ENCODE measurements around the gene ACOT12. TPM values are rescaled to one million over a fixed set of nuclear protein-coding genes. Genes with fewer than 3 reads are reported as not detected.

ACOT12 gene
- polyA plus RNA-seq, 1 donor (not counting 4 experiments of a cell fraction or from before 2014, with no cell fraction given), result not detected

DNA sequence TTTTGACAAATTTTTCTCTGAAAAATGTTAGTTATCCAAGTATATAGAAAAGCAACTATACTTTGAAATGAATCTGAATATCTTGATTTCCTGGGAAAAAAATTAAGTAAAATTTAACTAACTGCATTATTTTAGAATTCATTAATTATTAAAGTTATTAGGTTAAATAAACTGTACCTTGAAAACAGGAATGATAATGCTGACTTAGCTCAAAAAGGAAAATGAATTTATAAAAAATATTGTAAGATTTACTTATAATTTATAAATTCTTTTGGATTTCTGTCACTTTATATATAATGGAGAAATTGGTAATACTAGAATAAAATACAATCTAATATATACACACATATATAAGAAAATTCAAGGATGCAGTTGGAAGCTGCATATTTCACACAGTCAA lies 36.1 kb upstream of the ACOT12 start:
- H3K79me2 ChIP-seq (ENCODE audit: control insufficient read depth, insufficient read depth, low read length), result no peaks in the 10 kb centered on the region
- H2AFZ ChIP-seq (ENCODE audit: control insufficient read depth, low read length), result no peak overlapping the region
- H3K4me2 ChIP-seq (ENCODE audit: control insufficient read depth, extremely low read depth, insufficient read depth, low read depth, low read length), result no peak overlapping the region
- H3K27ac ChIP-seq (ENCODE audit: control insufficient read depth, insufficient read depth, low read length), result no peak overlapping the region
- TF ChIP-seq, protein P1, sequence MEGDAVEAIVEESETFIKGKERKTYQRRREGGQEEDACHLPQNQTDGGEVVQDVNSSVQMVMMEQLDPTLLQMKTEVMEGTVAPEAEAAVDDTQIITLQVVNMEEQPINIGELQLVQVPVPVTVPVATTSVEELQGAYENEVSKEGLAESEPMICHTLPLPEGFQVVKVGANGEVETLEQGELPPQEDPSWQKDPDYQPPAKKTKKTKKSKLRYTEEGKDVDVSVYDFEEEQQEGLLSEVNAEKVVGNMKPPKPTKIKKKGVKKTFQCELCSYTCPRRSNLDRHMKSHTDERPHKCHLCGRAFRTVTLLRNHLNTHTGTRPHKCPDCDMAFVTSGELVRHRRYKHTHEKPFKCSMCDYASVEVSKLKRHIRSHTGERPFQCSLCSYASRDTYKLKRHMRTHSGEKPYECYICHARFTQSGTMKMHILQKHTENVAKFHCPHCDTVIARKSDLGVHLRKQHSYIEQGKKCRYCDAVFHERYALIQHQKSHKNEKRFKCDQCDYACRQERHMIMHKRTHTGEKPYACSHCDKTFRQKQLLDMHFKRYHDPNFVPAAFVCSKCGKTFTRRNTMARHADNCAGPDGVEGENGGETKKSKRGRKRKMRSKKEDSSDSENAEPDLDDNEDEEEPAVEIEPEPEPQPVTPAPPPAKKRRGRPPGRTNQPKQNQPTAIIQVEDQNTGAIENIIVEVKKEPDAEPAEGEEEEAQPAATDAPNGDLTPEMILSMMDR (optimal IDR thresholded peaks at IDR 0.05 in 1 of 3, IDR thresholded peaks at IDR 0.05 in 1 of 3, conservative IDR thresholded peaks at IDR 0.05 in 1 of 3; ENCODE audit: extremely low read depth in 1 of 3, insufficient read depth in 2 of 3, low read length in 3 of 3), result no peak
- no peak for TF ChIP-seq EZH2 (IDR thresholded peaks at IDR 0.05; ENCODE audit: low read length)
- dilution Hi-C loops (cut with MboI; ENCODE audit: extremely low pct_ligation_motif_present, low sequenced_read_pairs), result no loop called here
- H3K4me3 ChIP-seq (ENCODE audit: control insufficient read depth in 2 of 3, extremely low read depth in 1 of 3, insufficient read depth in 2 of 3, low read depth in 1 of 3, low read length in 3 of 3), result no peak overlapping the region
- H3K9me3 ChIP-seq (ENCODE audit: control insufficient read depth, low read depth, low read length), result no peaks in the 10 kb centered on the region
- no peaks in the 10 kb centered on the region for H3K36me3 ChIP-seq (ENCODE audit: control insufficient read depth in 2 of 2, extremely low read depth in 1 of 2, insufficient read depth in 2 of 2, low read length in 2 of 2)
- DNase-seq (ENCODE audit: low read depth, low spot score) (no peak), FAIRE-seq (no peak)
- no peak overlapping the region for H3K9ac ChIP-seq (ENCODE audit: control insufficient read depth, extremely low read depth, insufficient read depth, low read length)
- H4K20me1 ChIP-seq (ENCODE audit: control insufficient read depth, extremely low read depth, insufficient read depth, low read length), result no peaks in the 10 kb centered on the region
- H3K9me1 ChIP-seq (ENCODE audit: control insufficient read depth, extremely low read depth, insufficient read depth, low read length), result no peaks in the 10 kb centered on the region
- H3K27me3 ChIP-seq (ENCODE audit: control insufficient read depth, extremely low read depth, insufficient read depth, low read length), result no peaks in the 10 kb centered on the region
- peaks cover 2% of the 10 kb centered on the region for H3K4me1 ChIP-seq (ENCODE audit: control insufficient read depth, extremely low read depth, insufficient read depth, low read length)

DNA sequence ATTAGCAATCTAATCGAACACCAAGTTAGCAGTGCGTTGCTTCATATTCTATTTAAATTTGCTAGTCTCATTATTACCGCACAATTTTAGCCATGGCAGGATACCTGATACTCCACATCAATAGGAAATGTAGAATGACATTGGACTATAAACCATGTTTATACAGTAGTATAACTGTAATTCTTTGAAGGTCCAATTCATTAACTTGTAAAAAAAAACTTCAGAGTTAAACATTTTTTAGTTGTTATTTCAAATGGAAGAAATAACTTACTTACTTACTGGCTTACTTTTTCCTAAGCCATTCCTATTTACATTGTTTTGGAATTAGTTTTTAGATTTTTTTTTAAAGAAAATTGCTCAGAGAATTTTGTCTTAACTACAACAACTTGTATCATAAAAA lies 35.4 kb upstream of the ACOT12 start:
- Histone ChIP-seq H3K9me1 (ENCODE audit: control insufficient read depth, extremely low read depth, insufficient read depth, low read length) (no peaks in the 10 kb centered on the region), H3K4me2 (ENCODE audit: control insufficient read depth, extremely low read depth, insufficient read depth, low read depth, low read length) (no peak overlapping the region), H3K4me3 (ENCODE audit: control insufficient read depth in 2 of 3, extremely low read depth in 1 of 3, insufficient read depth in 2 of 3, low read depth in 1 of 3, low read length in 3 of 3) (no peak overlapping the region), H4K20me1 (ENCODE audit: control insufficient read depth, extremely low read depth, insufficient read depth, low read length) (no peaks in the 10 kb centered on the region), H3K9ac (ENCODE audit: control insufficient read depth, extremely low read depth, insufficient read depth, low read length) (no peak overlapping the region), H3K79me2 (ENCODE audit: control insufficient read depth, insufficient read depth, low read length) (no peaks in the 10 kb centered on the region), H3K27me3 (ENCODE audit: control insufficient read depth, extremely low read depth, insufficient read depth, low read length) (no peaks in the 10 kb centered on the region), H3K36me3 (ENCODE audit: control insufficient read depth in 2 of 2, extremely low read depth in 1 of 2, insufficient read depth in 2 of 2, low read length in 2 of 2) (no peaks in the 10 kb centered on the region), H3K9me3 (ENCODE audit: control insufficient read depth, low read depth, low read length) (no peaks in the 10 kb centered on the region), H3K4me1 (ENCODE audit: control insufficient read depth, extremely low read depth, insufficient read depth, low read length) (peaks cover 2% of the 10 kb centered on the region), H2AFZ (ENCODE audit: control insufficient read depth, low read length) (no peak overlapping the region), H3K27ac (ENCODE audit: control insufficient read depth, insufficient read depth, low read length) (no peak overlapping the region)
- DNase-seq (ENCODE audit: low read depth, low spot score) (no peak), FAIRE-seq (no peak)
- no peak for TF ChIP-seq EZH2 (IDR thresholded peaks at IDR 0.05; ENCODE audit: low read length)
- TF ChIP-seq, protein P1 (optimal IDR thresholded peaks at IDR 0.05 in 1 of 3, IDR thresholded peaks at IDR 0.05 in 1 of 3, conservative IDR thresholded peaks at IDR 0.05 in 1 of 3; ENCODE audit: extremely low read depth in 1 of 3, insufficient read depth in 2 of 3, low read length in 3 of 3), result no peak
- dilution Hi-C loops (cut with MboI; ENCODE audit: extremely low pct_ligation_motif_present, low sequenced_read_pairs), result no loop called here

Measured in keratinocyte (primary cell).